HG03095 (cell line): ENCODE measurements around the gene EMP2.
A peak's percentile ranks its signal among the peaks of the same experiment; 100 is the strongest.
"Not testable (repeated sequence)": the region's sequence is repeated elsewhere in the genome, so short reads cannot be mapped to it uniquely, and the experiment has no call there.

ENCODE experiments used
- ATAC-seq: cut with Tn5 transposase; IDR thresholded peaks from one replicate; pipeline ENCODE4 v1.9.1; 2021; ENCODE audit warnings: moderate library complexity; ENCODE audit not compliant: unreplicated experiment

The EMP2 gene

GRCh38 chr16:10552998-10553491 lies 27.4 kb downstream of the EMP2 start:
- peak; percentile 77 for ATAC-seq

DNA sequence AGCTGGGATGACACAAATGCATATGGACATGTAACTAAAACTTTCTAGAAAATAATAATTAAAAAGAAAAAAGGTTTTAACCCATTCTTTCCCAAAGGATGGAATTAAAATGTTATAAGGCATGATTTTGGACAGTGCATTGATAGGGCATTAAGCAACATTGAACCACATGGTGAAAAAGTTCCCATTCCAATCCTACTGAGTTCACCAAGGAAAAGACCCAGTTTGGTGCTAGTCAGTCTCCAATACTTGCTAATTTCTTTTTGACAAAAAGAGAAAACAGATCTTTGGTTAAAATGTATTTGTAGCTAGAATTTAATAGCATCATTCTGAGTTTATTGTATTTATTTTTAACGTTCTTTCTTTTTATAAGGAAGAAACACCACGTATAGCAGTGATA lies 28.1 kb downstream of the EMP2 start:
- ATAC-seq: no peak

DNA sequence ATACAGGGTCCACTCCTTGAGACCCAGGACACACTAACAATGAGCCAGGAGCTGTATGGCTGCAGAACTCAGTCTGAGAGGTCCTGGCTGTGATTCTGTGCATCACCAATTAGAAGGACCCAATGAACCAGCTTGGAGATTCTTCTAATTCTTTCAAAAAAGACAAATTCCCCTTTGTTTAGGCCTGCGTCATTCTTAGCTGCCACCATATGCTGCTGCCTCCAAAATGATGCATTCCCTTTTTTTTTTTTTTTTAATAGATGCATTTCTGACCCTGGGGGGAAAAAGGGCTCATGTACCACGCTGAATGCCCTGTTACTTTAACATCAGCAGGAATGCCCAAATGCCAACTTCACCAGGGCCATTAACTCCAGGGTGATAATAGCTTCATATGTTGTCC lies 28.5 kb downstream of the EMP2 start:
- ATAC-seq: no peak

- ATAC-seq: no peak
Observed at GRCh38 chr16:10548404-10548803, 32.0 kb downstream of the EMP2 start.

- ATAC-seq: no peak
Observed at GRCh38 chr16:10547708-10548107, 32.7 kb downstream of the EMP2 start.

- no peak for ATAC-seq
Observed at GRCh38 chr16:10543231-10543977, 37.0 kb downstream of the EMP2 start.

GRCh38 chr16:10541366-10541765 lies 39.0 kb downstream of the EMP2 start:
- no peak for ATAC-seq

- no peak for ATAC-seq
Observed at GRCh38 chr16:10539793-10540192, 40.6 kb downstream of the EMP2 start.

- no peak for ATAC-seq
Observed at GRCh38 chr16:10539236-10539635, 41.2 kb downstream of the EMP2 start.

DNA sequence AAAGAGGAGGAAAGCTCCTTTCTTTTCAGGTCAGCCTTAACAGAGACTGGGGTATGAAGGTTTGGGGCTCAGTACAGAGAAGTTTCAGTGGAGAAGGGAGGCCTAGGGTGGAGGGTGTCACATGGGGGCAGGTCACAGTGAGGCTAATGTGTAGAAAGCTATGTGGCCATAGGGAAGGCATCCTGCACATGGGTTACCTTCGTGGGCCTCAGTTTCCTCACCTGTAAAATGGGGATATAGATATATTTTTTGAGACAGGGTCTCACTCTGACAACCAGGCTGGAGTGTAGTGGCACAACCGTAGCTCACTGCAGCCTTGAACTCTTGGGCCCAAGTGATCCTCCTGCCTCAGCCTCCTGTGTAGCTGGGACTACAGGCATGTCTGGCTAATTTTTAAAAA lies 41.8 kb downstream of the EMP2 start:
- ATAC-seq: no peak

- ATAC-seq: no peak
Observed at GRCh38 chr16:10537946-10538345, 42.5 kb downstream of the EMP2 start.

DNA sequence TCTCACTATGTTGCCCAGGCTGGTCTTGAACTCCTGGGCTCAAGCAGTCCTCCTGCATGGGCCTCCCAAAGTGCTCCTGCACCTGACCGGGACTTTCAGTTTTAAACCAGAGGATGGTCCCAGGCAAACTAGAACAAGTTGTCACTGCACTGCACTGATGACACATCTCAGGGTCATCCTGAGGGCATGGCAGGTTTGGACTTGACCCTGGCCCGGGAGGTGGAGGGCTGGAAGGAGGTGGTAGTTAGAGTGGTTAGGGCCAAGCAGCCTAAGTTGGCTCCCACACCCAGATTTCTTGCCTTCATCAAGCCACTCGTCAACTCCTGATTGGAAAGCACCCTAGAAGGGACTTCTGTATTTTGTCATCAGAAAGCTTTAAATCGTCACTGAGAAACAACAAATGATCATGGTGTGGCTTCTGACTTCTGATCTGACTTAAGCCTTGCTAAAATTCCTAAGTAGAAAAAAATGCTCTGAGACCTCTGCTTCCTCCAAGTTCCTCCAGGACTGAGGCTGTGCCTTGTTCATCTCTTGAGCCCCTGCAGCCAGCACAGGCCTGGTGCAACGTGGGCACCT lies 43.5 kb downstream of the EMP2 start:
- ATAC-seq: no peak

- not testable (repeated sequence) for ATAC-seq
Observed at GRCh38 chr16:10536328-10536727, 44.1 kb downstream of the EMP2 start.

DNA sequence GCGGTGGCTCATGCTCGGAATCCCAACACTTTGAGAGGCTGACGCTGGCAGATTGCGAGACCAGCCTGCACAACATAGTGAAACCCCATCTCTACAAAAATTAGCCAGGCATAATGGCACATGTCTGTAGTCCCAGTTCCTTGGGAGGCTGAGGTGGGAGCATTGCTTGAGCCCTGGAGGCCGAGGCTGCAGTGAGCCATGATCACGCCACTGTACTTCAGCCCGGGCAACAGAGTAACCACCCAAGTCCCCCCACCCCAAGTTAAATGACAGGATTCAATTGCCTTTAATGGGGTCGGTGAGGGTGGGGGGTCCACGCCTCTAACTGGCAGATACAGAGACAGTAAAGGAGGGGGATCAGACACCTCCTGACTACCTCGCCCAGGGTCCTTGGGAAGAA lies 44.9 kb downstream of the EMP2 start:
- ATAC-seq: no peak

GRCh38 chr16:10534748-10535147 lies 45.6 kb downstream of the EMP2 start:
- no peak for ATAC-seq

DNA sequence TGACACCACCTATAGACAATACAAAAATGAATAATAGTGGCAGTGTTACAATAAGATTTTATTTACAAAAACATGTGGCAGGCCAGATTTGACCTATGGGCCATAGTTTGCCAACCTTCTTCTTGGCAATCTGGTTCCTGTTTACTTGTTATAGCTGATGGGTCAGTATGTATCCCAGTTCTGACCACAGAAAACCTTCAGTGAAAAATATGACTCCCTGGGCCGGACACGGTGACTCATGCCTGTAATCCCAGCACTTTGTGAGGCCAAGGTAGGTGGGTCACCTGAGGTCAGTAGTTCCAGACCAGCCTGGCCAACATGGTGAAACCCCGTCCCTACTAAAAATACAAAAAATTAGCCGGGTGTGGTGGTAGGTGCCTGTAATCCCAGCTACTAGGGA lies 46.8 kb downstream of the EMP2 start:
- not testable (repeated sequence) for ATAC-seq

DNA sequence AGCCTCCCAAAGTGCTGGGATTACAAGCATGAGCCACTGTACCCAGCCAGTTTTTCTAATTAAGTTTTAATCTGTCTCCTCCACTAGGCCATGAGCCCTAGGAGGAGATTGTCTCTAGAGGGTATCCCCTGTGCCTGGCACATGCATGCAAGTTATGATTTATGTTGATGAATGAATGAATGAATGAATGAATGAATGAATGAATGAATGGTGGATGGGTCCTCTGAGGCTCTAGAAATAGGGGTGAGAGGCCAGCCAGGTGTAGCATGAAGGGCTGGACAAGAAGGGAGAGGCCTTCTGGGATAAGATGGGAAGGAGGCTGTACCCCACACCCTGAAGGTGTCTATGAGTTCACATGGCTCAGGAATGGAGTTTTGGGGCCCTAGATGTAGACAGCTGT lies 48.8 kb downstream of the EMP2 start:
- ATAC-seq: no peak

DNA sequence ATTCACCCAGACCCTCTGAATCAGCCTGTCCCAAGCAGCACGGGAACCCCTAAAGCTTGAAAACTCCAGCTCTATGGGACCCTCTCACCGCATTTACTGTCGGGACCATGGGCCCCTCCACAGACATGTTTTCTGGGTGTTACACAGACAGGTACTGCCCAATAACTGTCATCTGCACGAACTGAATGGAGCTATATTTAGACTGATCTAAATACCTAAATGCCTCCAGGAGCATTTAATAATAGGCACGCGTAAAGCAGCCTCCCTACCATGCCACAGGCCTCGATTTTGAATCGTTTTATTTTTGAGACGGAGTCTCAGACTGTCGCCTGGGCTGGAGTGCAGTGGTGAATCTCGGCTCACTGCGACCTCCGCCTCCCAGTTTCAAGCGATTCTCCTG lies 49.7 kb downstream of the EMP2 start:
- ATAC-seq: no peak

- no peak for ATAC-seq
Observed at GRCh38 chr16:10529895-10530669, 50.3 kb downstream of the EMP2 start.

- no peak for ATAC-seq
Observed at GRCh38 chr16:10528635-10529034, 51.8 kb downstream of the EMP2 start.

- no peak for ATAC-seq
Observed at GRCh38 chr16:10526962-10527361, 53.4 kb downstream of the EMP2 start.
